Right renal cortex interstitium (tissue), 3 donors: ENCODE results near the gene TMEM62. TPM values are rescaled to one million over a fixed set of nuclear protein-coding genes. Genes with fewer than 3 reads are reported as not detected.
A peak's percentile ranks its signal among the peaks of the same experiment; 100 is the strongest.
"Not testable (repeated sequence)": the region's sequence is repeated elsewhere in the genome, so short reads cannot be mapped to it uniquely, and the experiment has no call there.

Source experiments
- DNase-seq, 3 donors: peaks; one replicate each; pipeline ENCODE4 v3.0.0-alpha.2; 2013; ENCODE audit warnings: low read depth in 3 of 3, low spot score in 2 of 3
- polyA plus RNA-seq, 3 donors: library from polyadenylated mRNA; unstranded; fragments of 120-200 nt; gene quantifications; one replicate each; pipeline ENCODE4 v1.2.1, GENCODE V29; 2013; ENCODE audit not compliant: insufficient read length in 3 of 3

The TMEM62 gene
- polyA plus RNA-seq, 3 donors, result 15.1 to 17.7 (median 16.3) TPM

DNA sequence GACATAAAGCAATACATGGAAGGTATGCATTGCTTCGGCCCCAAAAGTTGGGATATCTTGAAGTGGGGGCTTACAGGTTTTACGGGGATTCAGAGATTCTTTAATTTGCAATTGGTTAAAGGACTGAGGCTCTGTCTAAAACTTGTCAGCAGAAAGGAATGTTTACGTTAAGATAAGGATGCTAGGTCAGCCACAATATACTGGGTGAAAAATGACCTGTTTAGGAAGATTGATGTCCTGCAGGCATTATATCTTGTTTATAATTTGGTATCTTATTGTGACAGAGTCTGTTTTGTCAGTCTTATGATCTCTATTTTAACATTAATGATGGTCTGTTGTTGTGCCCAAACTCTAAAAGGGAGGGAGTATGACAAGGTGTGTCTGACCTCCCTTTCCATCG lies 36.5 kb downstream of the TMEM62 start:
- no peak for DNase-seq

GRCh38 chr15:43175656-43176309 lies 42.4 kb downstream of the TMEM62 start:
- DNase-seq, result not testable (repeated sequence)

DNA sequence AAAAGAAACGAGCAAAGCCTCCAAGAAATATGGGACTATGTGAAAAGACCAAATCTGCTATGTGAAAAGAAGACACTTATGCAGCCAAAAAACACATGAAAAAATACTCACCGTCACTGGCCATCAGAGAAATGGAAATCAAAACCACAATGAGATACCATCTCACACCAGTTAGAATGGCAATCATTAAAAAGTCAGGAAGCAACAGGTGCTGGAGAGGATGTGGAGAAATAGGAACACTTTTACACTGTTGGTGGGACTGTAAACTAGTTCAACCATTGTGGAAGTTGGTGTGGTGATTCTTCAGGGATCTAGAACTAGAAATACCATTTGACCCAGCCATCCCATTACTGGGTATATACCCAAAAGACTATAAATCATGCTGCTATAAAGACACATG lies 43.8 kb downstream of the TMEM62 start:
- DNase-seq, result not testable (repeated sequence)

DNA sequence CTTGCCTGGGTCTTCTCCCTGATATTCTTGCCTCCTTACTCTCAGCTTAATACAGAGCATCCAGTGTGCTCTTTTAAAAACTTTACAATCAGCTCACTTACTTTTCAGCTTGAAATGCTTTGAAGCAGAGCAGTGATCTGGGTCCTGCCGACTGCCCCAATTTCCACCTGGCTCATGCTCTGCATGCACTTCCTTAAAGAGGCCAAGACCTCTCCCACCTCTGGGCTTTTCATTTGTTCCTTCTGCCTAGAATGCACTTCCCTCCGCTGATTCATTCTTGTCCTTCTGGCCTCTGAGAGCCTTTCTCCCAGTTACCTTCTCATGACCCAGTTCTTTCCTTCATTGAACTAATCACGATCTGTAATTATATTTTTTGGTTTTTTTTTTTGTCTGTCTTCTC lies 49.9 kb downstream of the TMEM62 start:
- DNase-seq, result no peak

- DNase-seq, result no peak
These were observed 51.2 kb downstream of the TMEM62 start for GRCh38 chr15:43184407-43185124.

DNA sequence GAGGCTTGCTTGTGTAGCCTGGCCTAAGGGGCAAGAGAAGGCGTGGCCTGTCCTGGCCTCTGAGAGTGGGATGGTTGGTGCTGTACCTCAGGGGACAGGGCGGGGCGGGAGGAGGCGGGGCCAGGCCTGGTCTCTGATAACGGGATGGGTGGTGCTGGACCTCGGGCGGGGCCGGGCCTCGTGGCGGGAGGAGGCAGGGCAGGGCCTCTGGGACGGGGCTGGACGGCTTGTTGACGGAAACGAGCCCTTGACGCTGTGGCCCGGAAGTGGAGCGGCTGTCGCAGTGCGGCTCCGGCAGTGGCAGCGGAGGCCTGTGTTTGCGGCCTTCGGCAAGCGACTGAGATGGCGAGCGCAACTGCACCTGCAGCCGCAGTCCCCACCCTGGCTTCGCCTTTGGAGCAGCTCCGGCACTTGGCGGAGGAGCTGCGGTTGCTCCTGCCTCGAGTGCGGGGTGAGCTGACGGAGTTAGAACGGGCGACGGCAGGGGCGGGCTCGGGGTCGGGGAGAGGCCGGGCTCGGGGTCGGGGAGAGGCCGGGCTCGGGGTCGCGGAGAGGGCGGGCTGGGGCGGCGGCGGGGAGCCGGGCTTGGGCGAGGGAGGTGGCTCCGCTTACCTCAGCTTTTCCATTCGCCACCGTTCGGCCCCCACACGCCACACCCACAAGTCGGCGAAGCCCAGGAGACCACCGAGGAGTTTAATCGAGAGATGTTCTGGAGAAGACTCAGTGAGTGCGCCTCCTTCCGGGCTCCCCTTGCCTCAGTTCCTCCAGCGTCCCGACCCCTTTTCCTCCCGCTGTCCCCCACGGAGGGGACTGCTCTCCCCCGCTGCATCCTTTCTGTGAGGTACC lies 52.0 kb downstream of the TMEM62 start, which contains the start of gene CCNDBP1:
TSS of gene CCNDBP1 (plus strand) at position 247 of the 846 bp plus-strand sequence. CDS start at position 343, 96 bp downstream.
- peak; percentile 23 to 55 (median 31) for DNase-seq

DNA sequence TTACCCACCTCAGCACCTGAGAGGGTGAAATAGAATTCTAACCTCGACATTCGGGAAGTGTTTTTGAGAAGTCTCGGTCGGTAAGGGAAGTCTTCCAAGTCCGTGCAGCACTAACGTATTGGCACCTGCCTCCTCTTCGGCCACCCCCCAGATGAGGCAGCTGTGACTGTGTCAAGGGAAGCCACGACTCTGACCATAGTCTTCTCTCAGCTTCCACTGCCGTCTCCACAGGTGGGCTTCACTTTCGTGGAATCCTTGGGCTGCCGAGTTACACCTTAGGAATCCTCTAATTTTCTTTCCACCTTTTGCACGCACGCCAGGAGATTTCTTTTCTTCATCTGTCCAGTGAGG lies 52.6 kb downstream of the TMEM62 start:
- peak in 1 of 3 donors; percentile 8 for DNase-seq

DNA sequence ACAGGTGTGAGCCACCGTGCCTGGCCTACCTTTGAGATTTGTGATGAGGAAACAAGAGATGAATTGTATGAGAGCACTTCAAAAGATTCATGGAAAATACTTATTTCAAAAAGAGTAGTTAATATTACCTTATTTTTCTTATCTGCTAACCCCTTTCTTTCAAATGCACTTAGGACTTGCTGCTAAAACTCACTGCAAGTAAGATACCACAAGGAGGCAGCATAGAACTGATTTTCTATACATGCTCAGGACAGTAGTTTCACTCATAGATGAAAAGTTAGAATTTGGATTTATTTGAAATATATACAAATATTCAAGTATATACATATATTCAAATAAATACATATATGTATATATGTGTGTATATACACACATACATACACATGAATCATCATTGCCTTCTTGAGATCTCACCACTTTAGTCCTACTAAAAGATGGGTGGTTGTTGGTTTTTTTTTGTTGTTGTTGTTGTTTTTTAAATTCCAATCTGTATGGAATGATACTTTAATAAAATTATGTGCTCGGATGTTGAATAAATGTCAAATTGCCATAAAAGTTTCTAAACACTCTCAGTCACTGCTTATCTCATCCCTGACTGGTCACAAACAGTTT lies 54.3 kb downstream of the TMEM62 start:
- peak in 1 of 3 donors; percentile 9 for DNase-seq

- DNase-seq, result no peak
These were observed 55.9 kb downstream of the TMEM62 start for GRCh38 chr15:43189296-43189695.

- DNase-seq, result no peak
These were observed 56.8 kb downstream of the TMEM62 start for GRCh38 chr15:43190178-43190577.

GRCh38 chr15:43193710-43194109 lies 60.3 kb downstream of the TMEM62 start:
- DNase-seq, result no peak

- no peak for DNase-seq
These were observed 61.4 kb downstream of the TMEM62 start for GRCh38 chr15:43194795-43195194.

DNA sequence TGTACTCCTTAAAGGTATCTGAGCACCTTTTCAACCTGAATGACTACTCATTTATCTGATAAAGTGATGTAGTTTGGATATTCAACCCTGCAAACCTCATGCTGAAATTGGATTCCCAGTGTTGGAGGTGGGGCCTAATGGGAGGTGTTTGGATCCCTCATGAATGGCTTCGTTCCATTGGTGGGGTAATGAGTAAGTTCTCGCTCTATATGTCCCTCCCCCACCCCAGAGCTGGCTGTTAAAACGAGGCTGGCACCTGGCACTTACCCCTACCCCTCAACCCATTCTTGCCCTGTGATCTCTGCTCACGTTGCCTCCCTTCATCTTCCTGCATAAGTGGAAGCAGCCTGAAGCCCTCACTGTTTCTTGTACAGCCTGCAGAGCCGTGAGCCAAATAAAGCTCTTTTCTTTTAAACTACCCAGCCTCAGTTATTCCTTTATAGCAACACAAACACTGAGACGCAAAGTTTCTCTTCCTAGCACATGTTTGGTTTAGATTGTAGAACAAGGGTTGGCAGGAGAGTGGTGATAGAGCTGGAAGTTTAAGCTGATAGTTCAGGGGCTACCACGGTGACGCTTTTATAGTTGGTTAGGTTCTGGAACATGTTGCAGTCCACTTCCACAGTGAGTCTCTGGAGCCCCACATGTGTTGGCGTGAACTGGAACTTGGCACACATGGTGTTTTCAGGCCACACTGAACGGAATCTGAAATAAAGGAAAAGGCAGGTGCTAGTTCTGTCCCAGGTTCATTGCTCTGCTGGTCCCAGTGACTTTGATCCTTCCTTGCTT lies 63.6 kb downstream of the TMEM62 start:
- no peak for DNase-seq

DNA sequence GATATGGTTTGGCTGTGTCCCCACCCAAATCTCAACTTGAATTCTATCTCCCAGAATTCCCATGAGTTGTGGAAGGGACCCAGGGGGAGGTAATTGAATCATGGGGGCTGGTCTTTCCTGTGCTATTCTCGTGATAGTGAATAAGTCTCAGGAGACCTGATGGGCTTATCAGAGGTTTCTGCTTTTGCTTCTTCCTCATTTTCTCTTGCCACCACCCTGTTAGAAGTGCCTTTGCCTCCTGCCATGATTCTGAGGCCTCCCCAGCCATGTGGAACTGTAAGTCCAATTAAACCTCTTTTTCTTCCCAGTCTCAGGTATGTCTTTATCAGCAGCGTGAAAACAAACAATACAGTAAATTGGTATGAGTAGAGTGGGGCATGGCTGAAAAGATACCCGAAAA lies 64.4 kb downstream of the TMEM62 start:
- DNase-seq, result not testable (repeated sequence)

DNA sequence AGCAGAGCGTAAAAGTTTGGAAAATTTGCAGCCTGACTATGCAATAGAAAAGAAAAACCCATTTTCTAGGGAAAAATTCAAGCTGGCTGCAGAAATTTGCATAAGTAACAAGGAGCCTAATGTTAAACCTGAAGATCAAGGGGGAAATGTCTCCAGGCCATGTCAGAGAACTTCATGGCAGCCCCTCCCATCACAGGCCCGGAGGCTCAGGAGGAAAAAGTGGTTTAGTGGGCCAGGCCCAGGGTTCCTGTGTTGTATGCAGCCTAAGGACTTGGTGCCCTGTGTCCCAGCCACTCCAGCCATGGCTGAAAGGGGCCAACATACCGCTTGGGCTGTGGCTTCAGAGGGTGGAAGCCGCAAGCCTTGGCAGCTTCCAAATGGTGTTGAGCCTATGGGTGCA lies 65.2 kb downstream of the TMEM62 start:
- DNase-seq, result not testable (repeated sequence)

- DNase-seq, result no peak
These were observed 65.6 kb downstream of the TMEM62 start for GRCh38 chr15:43198992-43199391.

GRCh38 chr15:43199945-43200488 lies 66.6 kb downstream of the TMEM62 start:
- DNase-seq, result no peak

DNA sequence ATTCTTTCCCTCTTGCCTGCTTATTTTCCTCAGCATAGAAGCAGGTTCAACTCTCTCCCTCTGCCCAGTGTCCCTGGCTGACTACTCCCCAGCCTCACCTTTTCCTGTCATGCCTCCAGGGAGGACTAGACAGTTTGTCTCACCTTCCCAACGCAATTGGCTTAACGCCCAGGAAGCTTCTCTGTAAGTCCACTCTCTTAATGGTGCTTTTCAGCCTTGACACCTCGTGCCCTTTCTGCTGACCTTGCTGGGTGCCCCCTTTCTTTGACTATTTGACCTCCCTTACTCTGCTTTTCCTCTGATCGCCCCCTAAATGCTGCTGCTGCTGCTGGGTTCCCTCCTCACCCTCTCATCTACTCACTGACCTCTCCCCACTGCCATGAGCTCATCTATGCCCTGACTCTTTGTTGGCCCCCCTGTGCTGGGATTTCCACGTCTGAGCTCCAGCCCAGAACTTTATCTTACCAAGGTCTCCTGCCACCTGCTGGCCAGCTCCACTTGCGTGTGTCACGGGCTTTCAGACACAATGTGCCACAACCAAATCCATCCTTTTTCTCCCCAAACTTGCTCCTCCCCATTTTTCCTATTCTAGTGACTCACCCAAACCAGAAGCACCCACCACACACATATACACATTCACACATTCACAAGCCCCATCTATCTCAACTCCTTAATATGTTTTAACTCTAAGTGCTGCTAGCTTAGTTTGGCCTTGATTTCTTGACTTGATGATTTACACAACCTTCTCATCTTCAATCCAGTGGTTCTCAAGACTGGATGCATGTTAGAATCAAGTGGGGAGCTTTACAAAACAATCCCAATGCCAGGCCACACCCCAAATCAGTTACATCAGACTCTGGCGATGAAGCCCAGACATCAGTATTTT lies 70.9 kb downstream of the TMEM62 start:
- no peak for DNase-seq

DNA sequence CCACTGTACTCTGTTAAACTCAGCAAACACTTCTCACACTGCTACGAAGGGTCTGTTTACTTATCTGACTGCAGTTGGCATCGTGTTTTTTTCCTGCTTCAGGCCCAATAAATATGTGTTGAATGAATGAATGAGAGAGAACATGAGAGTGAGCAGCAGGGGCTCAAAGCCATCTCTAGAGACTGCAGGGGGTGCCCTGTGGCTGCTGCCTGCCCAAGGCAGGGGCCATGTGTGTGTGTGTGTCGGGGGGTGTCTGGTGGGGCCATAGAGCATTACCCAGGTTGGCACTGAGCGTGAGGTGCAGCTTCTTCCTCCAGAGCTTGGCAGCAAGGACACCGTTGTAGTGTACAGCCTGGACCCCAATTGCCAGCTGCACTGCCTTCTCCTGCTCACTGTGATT lies 72.7 kb downstream of the TMEM62 start:
- no peak for DNase-seq
